ENCODE results near the gene LMO7. TPM values are rescaled to one million over a fixed set of nuclear protein-coding genes. Genes with fewer than 3 reads are reported as not detected.

LMO7 gene
- total RNA-seq, 1 donor from 2014 or later = 6.8 TPM

GRCh38 chr13:75669706-75670105, 33.6 kb downstream of the LMO7 start:
- no peak overlapping the region for H3K4me2 ChIP-seq

GRCh38 chr13:75670496-75670895, 34.4 kb downstream of the LMO7 start:
- Mint-ChIP-seq H3K27ac (no peak overlapping the region), H3K27me3 (ENCODE audit: insufficient read depth, low read depth) (peaks cover 2% of the 10 kb centered on the region), H3K36me3 (no peaks in the 10 kb centered on the region), H3K4me3 (no peak overlapping the region), H3K9me3 (no peaks in the 10 kb centered on the region), H3K4me1 (no peaks in the 10 kb centered on the region)
- no peak overlapping the region for H3K9ac ChIP-seq
- no peaks in the 10 kb centered on the region for H3K36me3 ChIP-seq
- no peaks in the 10 kb centered on the region for H3K4me1 ChIP-seq
- H3K27ac ChIP-seq = no peak overlapping the region
- DNase-seq (ENCODE audit: low spot score) = no peak
- no peak overlapping the region for H3K4me3 ChIP-seq
- no peaks in the 10 kb centered on the region for H3F3A ChIP-seq (ENCODE audit: low read depth)
- H3K9me3 ChIP-seq (ENCODE audit: low read depth) = no peaks in the 10 kb centered on the region
- no peaks in the 10 kb centered on the region for H3K79me2 ChIP-seq (ENCODE audit: low read depth)
- H3K4me2 ChIP-seq = no peak overlapping the region
- no peaks in the 10 kb centered on the region for H4K20me1 ChIP-seq (ENCODE audit: low read depth)
- TF ChIP-seq EZH2phosphoT487 (IDR thresholded peaks at IDR 0.05) (no peak), EZH2 (IDR thresholded peaks at IDR 0.05) (no peak)
- TF ChIP-seq, protein P1, sequence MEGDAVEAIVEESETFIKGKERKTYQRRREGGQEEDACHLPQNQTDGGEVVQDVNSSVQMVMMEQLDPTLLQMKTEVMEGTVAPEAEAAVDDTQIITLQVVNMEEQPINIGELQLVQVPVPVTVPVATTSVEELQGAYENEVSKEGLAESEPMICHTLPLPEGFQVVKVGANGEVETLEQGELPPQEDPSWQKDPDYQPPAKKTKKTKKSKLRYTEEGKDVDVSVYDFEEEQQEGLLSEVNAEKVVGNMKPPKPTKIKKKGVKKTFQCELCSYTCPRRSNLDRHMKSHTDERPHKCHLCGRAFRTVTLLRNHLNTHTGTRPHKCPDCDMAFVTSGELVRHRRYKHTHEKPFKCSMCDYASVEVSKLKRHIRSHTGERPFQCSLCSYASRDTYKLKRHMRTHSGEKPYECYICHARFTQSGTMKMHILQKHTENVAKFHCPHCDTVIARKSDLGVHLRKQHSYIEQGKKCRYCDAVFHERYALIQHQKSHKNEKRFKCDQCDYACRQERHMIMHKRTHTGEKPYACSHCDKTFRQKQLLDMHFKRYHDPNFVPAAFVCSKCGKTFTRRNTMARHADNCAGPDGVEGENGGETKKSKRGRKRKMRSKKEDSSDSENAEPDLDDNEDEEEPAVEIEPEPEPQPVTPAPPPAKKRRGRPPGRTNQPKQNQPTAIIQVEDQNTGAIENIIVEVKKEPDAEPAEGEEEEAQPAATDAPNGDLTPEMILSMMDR (IDR thresholded peaks at IDR 0.05) = no peak
- no peak overlapping the region for H2AFZ ChIP-seq (replicated peaks)
- H3K27me3 ChIP-seq = no peaks in the 10 kb centered on the region

More at GRCh38 chr13:75669706-75670105, 33.6 kb downstream of the LMO7 start:
- Histone ChIP-seq H3K9me3 (ENCODE audit: low read depth) (no peaks in the 10 kb centered on the region), H3K27me3 (no peaks in the 10 kb centered on the region), H2AFZ (replicated peaks) (no peak overlapping the region), H3K4me1 (no peaks in the 10 kb centered on the region), H3K4me3 (no peak overlapping the region), H3K36me3 (no peaks in the 10 kb centered on the region), H3F3A (ENCODE audit: low read depth) (no peaks in the 10 kb centered on the region), H4K20me1 (ENCODE audit: low read depth) (no peaks in the 10 kb centered on the region), H3K9ac (no peak overlapping the region), H3K27ac (no peak overlapping the region), H3K79me2 (ENCODE audit: low read depth) (no peaks in the 10 kb centered on the region)
- Mint-ChIP-seq H3K4me1 (no peaks in the 10 kb centered on the region), H3K9me3 (no peaks in the 10 kb centered on the region), H3K4me3 (no peak overlapping the region), H3K36me3 (no peaks in the 10 kb centered on the region), H3K27me3 (ENCODE audit: insufficient read depth, low read depth) (peaks cover 2% of the 10 kb centered on the region), H3K27ac (no peak overlapping the region)
- DNase-seq (ENCODE audit: low spot score) = no peak
- TF ChIP-seq EZH2phosphoT487 (IDR thresholded peaks at IDR 0.05) (no peak), EZH2 (IDR thresholded peaks at IDR 0.05) (no peak)
- TF ChIP-seq, protein P1 (IDR thresholded peaks at IDR 0.05) = no peak

DNA sequence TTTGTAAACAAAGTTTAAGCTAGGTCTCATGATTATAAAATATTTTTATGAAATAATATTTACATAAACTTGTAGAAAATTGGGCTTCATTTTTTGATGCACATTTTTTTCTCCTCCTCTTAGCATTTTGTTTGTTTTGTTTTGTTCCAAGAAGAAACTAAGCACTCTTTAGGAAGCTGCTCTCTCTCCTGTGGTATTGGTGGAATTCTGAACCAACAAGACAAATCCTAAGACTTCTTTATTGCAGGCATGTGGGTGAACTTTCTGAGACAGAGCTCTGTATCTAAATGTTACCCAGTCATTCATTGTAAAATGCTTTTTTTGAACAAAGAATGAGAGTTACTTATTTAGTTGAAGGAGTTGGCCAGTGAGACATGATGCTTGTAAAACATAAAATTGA, 39.3 kb downstream of the LMO7 start:
- Mint-ChIP-seq H3K4me3 (no peak overlapping the region), H3K27ac (no peak overlapping the region), H3K36me3 (no peaks in the 10 kb centered on the region), H3K27me3 (ENCODE audit: insufficient read depth, low read depth) (peaks cover 2% of the 10 kb centered on the region), H3K9me3 (no peaks in the 10 kb centered on the region), H3K4me1 (no peaks in the 10 kb centered on the region)
- no peaks in the 10 kb centered on the region for H3K79me2 ChIP-seq (ENCODE audit: low read depth)
- no peaks in the 10 kb centered on the region for H3K4me1 ChIP-seq
- no peak overlapping the region for H3K4me3 ChIP-seq
- DNase-seq (ENCODE audit: low spot score) = no peak
- no peaks in the 10 kb centered on the region for H3K27me3 ChIP-seq
- H3K4me2 ChIP-seq = no peak overlapping the region
- H3K27ac ChIP-seq = no peak overlapping the region
- TF ChIP-seq EZH2phosphoT487 (IDR thresholded peaks at IDR 0.05) (no peak), EZH2 (IDR thresholded peaks at IDR 0.05) (no peak)
- TF ChIP-seq, protein P1 (IDR thresholded peaks at IDR 0.05) = no peak
- H3F3A ChIP-seq (ENCODE audit: low read depth) = no peaks in the 10 kb centered on the region
- H2AFZ ChIP-seq (replicated peaks) = peak overlapping the region; percentile 8
- no peaks in the 10 kb centered on the region for H3K36me3 ChIP-seq
- no peaks in the 10 kb centered on the region for H4K20me1 ChIP-seq (ENCODE audit: low read depth)
- no peaks in the 10 kb centered on the region for H3K9me3 ChIP-seq (ENCODE audit: low read depth)
- H3K9ac ChIP-seq = no peak overlapping the region
